Stimulated activated CD4-positive, alpha-beta T cell treated with anti-CD3 and anti-CD28 coated beads, TNF-alpha, amount 100 ng/mL, for 24 hours (primary cell): Measurements from ENCODE around the gene ENDOG.
"Not testable (repeated sequence)": the region's sequence is repeated elsewhere in the genome, so short reads cannot be mapped to it uniquely, and the experiment has no call there.

ENCODE experiments used
- DNase-seq, 3 experiments: peaks; one replicate each; pipeline ENCODE4 v3.0.0-alpha.2; 2020; ENCODE audit warnings: low read depth in 3 of 3

Gene ENDOG

GRCh38 chr9:128818099-128818838 lies at the start of gene ENDOG:
TSS of gene ENDOG (plus strand) at chr9:128818500. CDS start at chr9:128818685, 185 bp downstream.
- DNase-seq, result peak; percentile 95 to 99 (median 96)

- no peak for DNase-seq
Measured at GRCh38 chr9:128768606-128769005, 49.7 kb upstream of the ENDOG start.

GRCh38 chr9:128770286-128771030 lies 47.8 kb upstream of the ENDOG start:
- DNase-seq, result no peak

DNA sequence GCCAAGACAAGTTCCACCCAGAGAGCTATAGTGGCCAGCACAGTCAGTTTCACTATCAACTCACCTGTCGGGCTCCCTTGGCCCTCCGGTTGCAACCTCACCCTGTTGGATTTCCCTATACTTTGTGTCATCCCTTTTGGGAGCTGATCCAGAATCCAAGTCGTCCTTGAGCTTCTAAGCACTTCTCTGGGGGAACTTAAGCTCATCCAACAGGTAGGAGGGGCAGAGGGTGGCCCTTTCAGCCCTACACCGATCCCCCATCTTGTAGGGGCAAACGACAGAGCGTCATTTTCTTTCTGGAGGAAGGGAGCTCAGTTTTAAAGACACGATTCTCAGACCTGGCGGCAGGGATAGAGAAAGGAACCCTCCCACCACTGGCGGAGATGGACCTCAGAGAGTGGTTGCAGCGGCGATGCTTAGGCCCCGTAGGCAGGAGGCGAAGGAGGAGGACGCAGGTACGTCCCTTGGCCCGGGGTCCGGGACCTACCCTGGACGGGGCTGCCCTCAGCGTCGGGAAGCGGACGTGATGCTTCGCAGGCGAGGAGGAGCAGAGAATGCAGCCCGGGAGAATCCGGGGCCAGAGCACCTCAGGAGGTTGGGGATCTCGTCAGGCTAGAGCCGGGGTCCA lies 47.1 kb upstream of the ENDOG start:
- no peak for DNase-seq

GRCh38 chr9:128771745-128772519 lies 46.4 kb upstream of the ENDOG start, which contains the start of gene ZER1:
TSS of gene ZER1 (minus strand) at chr9:128771927. CDS start at chr9:128755565, 16,362 bp downstream.
- peak; percentile 88 to 93 (median 93) for DNase-seq

DNA sequence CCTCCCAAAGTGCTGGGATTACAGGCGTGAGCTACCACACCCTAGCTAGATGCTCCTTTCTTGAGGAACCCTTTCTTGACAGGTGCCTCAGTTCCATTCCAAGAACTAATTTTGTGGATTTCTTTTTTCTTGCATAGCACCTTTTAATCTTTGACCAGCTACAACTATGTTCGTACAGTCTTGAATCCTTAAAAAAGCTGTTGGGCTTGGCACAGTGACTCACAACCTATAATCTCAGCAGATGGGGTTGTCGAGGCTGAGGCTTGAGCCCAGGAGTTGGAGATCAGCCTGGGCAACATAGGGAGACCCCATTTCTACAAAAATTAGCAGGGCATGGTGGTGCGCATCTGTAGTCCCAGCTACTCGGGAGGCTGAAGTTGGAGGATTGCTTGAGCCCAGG lies 45.3 kb upstream of the ENDOG start:
- DNase-seq, result no peak

GRCh38 chr9:128774804-128775203 lies 43.5 kb upstream of the ENDOG start:
- no peak for DNase-seq

DNA sequence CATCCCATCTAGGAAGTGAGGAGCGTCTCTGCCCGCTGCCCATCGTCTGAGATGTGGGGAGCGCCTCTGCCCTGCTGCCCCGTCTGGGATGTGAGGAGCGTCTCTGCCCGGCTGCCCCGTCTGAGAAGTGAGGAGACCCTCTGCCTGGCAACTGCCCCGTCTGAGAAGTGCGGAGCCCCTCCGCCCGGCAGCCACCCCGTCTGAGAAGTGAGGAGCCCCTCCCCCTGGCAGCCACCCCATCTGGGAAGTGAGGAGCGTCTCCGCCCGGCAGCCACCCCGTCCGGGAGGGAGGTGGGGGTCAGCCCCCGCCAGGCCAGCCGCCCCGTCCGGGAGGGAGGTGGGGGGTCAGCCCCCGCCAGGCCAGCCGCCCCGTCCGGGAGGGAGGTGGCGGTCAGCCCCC lies 38.2 kb upstream of the ENDOG start:
- DNase-seq, result not testable (repeated sequence)

DNA sequence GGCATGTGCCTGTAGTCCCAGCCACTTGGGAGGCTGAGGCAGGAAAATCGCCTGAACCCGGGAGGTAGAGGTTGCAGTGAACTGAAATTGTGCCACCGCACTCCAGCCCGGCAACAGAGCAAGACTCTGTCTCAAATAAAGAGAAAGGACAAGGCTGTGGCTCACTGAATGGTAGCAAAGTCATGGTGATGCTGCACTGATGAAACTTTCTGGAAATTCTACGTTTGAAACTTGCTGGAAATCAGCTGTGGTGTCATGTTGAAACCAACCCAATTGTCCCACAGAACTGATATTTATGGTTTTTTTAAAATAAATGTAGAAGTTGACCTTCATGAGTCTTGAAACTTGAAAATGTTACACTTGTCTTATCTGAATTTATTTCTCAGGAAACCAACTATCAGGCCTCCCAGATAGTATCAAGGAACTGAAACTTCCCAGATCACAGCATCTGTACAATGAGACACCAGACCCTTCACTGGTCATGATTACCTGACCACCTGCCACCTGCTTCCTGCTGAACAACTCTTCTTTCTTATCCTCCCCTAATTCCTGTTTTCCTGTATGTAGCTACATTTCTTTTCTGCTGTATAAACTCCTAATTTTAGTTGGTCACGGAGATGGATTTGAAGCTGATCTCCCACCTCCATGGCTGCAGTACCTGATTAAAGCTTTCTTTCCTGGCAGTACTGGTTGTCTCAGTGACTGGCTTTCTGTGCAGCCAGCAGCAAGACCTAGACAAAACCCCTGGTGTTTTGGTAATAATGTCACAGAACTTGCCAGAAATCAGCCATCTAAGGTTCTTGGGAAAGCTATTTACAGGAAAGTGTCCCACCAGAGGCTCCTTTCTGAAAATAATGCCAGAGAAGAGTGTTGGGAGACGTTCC lies 36.9 kb upstream of the ENDOG start:
- DNase-seq, result no peak

- no peak for DNase-seq
Measured at GRCh38 chr9:128782669-128783068, 35.6 kb upstream of the ENDOG start.

DNA sequence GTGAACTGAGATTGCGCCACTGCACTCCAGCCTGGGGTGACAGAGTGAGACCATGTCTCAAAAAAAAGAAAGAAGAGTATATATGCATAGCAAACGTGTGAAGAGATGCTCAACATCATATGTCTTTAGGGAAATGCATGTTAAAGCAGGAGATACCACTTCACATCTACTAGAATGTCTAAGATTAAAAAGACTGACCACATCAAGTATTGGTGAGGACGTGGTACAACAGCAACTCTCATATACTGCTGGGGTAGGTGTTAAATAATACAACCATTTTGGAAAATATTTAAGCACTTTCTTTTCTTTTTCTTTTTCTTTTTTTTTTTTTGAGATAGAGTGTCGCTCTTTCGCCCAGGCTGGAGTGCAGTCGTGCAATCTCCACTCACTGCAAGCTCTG lies 32.9 kb upstream of the ENDOG start:
- DNase-seq, result no peak

- peak; percentile 79 to 90 (median 87) for DNase-seq
Measured at GRCh38 chr9:128786681-128787601, 31.4 kb upstream of the ENDOG start, which contains the start of gene TBC1D13. TSS of gene TBC1D13 (plus strand) at chr9:128787253. CDS start at chr9:128787354, 101 bp downstream.

DNA sequence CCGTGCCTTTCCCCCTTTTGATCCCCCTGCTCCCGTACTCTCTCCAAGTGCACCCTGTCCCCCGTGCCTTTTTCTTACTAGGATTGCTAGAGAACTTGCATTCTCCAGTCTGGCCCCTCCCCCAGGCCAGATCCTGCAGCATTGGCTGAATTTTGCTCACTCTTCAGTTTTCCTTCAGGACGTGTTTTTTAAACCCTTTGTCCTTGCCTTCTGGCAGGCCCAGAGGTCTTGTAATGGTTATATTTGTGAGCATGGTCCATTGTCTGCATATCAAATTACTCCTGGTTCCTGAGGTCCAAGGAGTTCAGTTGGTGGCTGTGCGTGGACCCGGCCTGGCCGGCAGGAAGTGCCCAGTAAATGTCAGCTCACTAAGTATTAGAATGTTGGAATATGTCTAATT lies 30.6 kb upstream of the ENDOG start:
- peak in 1 of 3 experiments; percentile 26 for DNase-seq

GRCh38 chr9:128788445-128788844 lies 29.9 kb upstream of the ENDOG start:
- DNase-seq, result no peak

DNA sequence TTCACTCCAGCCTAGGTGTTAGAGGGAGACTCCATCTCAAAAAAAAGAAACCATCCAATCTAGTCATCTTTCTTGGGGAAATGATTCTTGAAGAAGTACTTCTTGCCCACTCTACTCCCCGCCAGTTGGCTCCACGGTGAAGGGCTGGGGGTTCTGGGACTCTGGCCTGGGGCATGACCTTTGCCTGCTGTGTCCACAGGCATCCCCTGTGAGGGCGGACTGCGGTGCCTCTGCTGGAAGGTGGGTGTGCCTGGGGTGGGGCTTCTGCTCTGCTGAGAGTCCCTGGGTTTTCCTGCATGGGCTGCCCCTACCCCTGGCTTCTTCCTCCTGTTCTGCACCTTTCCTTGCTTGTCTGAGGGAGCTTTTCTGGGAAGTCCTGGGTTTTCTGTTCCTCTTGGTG lies 27.8 kb upstream of the ENDOG start:
- no peak for DNase-seq

- no peak for DNase-seq
Measured at GRCh38 chr9:128792134-128792533, 26.2 kb upstream of the ENDOG start.

DNA sequence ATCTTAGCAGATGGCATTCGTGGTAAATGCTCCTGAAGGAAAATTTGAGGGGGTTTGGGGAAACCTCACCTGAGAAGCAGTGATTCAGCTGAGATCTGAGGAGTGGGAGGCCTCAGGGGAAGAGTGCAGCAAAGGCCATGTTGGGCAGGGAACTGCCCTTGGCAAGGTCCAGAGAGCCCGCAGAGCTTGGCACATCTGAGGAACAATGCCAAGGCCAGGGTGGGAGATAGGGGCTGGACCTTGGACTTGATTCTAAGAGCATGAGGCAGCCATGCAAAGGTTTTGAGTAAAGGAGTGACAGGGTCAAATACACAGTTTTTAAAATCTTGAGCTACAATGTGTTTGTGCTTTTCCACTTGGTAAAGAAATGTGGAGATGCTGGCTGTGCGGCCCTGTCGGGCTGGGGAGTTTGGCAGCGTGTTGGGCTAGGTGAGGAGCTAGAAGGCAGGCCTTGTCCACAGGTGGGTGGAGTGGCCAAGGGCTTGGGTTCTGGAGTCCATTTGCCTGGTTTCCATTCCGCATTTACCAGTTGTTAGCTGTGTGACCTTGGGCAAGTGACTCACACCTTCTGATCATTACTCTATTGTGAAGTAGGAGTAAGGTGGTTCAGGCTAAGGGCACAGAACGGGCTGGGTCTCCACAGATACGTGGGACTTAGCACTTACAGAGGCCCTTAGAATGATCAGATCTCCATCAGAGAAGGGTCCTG lies 25.2 kb upstream of the ENDOG start:
- no peak for DNase-seq

GRCh38 chr9:128794961-128795360 lies 23.3 kb upstream of the ENDOG start:
- not testable (repeated sequence) for DNase-seq

DNA sequence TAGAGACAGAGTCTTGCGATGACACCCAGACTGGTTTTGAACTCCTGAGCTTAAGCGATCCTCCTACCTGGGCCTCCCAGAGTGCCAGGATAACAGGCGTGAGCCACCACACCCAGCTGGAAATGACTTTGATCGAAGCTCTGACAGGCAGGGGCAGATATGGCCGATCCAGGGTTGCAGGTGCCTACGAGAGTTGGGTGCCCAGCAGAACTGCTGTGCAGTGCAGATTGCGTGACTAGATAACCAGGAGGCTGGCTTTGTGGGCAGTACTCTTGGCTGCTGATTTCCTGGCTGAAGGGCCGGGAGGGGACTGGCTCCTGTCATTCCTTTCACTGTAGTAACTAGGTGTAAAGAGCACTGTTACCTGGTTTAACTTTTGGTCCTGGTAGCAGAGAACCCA lies 19.4 kb upstream of the ENDOG start:
- DNase-seq, result no peak
